ENCODE results near the gene NDUFS1. TPM values are rescaled to one million over a fixed set of nuclear protein-coding genes. Genes with fewer than 3 reads are reported as not detected.

The NDUFS1 gene
- total and polyA plus RNA-seq, 2 of the 4 experiments (the other 2 are of a cell fraction), result 72.1 to 118 TPM

- TF ChIP-seq RCOR1 (IDR thresholded peaks at IDR 0.05; ENCODE audit: insufficient replicate concordance, low read length) (no peak), MAZ (IDR thresholded peaks at IDR 0.05; ENCODE audit: borderline replicate concordance, low read depth, low read length) (no peak)
Measured at GRCh38 chr2:206198677-206199076, 39.4 kb upstream of the NDUFS1 start (continued).

GRCh38 chr2:206193671-206194357 lies 34.6 kb upstream of the NDUFS1 start:
- Histone ChIP-seq H3K23ac (ENCODE audit: low read depth, low read length) (no peak overlapping the region), H2BK120ac (ENCODE audit: low read depth, low read length) (no peak overlapping the region), H3K4me3 (ENCODE audit: insufficient read depth, low read depth, low read length) (no peak overlapping the region), H3K4ac (ENCODE audit: low read depth, low read length) (no peak overlapping the region), H2AK5ac (ENCODE audit: low read depth, low read length) (no peak overlapping the region), H3K9ac (ENCODE audit: low read depth, low read length) (no peak overlapping the region), H3K56ac (ENCODE audit: extremely low read depth, insufficient read depth, low read length) (no peak overlapping the region), H3K4me1 (ENCODE audit: control insufficient read depth, insufficient read depth, low read length) (no peaks in the 10 kb centered on the region), H2BK20ac (ENCODE audit: low read depth, low read length) (no peak overlapping the region), H4K8ac (ENCODE audit: low read depth in 2 of 2, low read length in 2 of 2) (no peak overlapping the region), H3K18ac (ENCODE audit: low read depth, low read length) (no peak overlapping the region), H2AK9ac (replicated peaks; ENCODE audit: low read depth, low read length, poor library complexity) (no peak overlapping the region), H4K91ac (ENCODE audit: insufficient read depth, low read depth, low read length) (no peak overlapping the region), H2AFZ (replicated peaks; ENCODE audit: low read length, poor library complexity) (no peak overlapping the region), H2BK15ac (ENCODE audit: low read depth, low read length) (no peak overlapping the region), H3K9me3 (ENCODE audit: control insufficient read depth, insufficient read depth, low read length) (no peaks in the 10 kb centered on the region), H4K5ac (ENCODE audit: low read depth, low read length) (no peak overlapping the region), H4K20me1 (ENCODE audit: insufficient read depth, low read length) (no peaks in the 10 kb centered on the region), H3K27me3 (ENCODE audit: control insufficient read depth, insufficient read depth, low read length) (no peaks in the 10 kb centered on the region), H3K36me3 (ENCODE audit: control insufficient read depth, insufficient read depth, low read length) (no peaks in the 10 kb centered on the region), H3K79me1 (ENCODE audit: low read depth in 1 of 2, low read length in 2 of 2) (no peaks in the 10 kb centered on the region), H3K9me1 (ENCODE audit: insufficient read depth, low read length) (no peaks in the 10 kb centered on the region), H3K27ac (ENCODE audit: insufficient read depth, low read length) (no peak overlapping the region), H2BK5ac (ENCODE audit: low read depth, low read length, poor library complexity, severe bottlenecking) (no peak overlapping the region), H3K4me2 (ENCODE audit: low read depth, low read length) (no peak overlapping the region), H3K14ac (replicated peaks; ENCODE audit: low read depth, low read length) (no peak overlapping the region)
- no CpG with 5 or more reads among the region's 2 CpGs for WGBS, 2 experiments (ENCODE audit: extremely low coverage in 2 of 2, insufficient read length in 1 of 2)
- BruUV-seq (replicated peaks), result no TSS peak
- ChIA-PET CTCF (no interaction called here), POLR2A (ENCODE audit: unreplicated experiment) (no interaction called here)
- dilution Hi-C loops (cut with HindIII; ENCODE audit: low sequenced_read_pairs, unreplicated experiment) (no loop called here), in situ Hi-C loops (cut with MboI; ENCODE audit: low sequenced_read_pairs) (no loop called here), intact Hi-C loops (cut with micrococcal nuclease) (no loop called here)
- ATAC-seq (ENCODE audit: low read depth) (no peak), DNase-seq (no peak)
- TF ChIP-seq RCOR1 (IDR thresholded peaks at IDR 0.05; ENCODE audit: insufficient replicate concordance, low read length) (no peak), CEBPB (IDR thresholded peaks at IDR 0.05; ENCODE audit: low read depth, low read length) (no peak), MXI1 (IDR thresholded peaks at IDR 0.05; ENCODE audit: borderline replicate concordance, low read depth, low read length) (no peak), BHLHE40 (IDR thresholded peaks at IDR 0.05; ENCODE audit: low read depth, low read length) (no peak), NFE2L2 (IDR thresholded peaks at IDR 0.05; ENCODE audit: low read depth, low read length) (no peak), CTCF (conservative IDR thresholded peaks at IDR 0.05; ENCODE audit: low read depth, low read length) (no peak), POLR2A (IDR thresholded peaks at IDR 0.05; ENCODE audit: low read depth, low read length) (no peak), FOS (IDR thresholded peaks at IDR 0.05; ENCODE audit: low read depth, low read length) (no peak), MAZ (IDR thresholded peaks at IDR 0.05; ENCODE audit: borderline replicate concordance, low read depth, low read length) (no peak), MAFK (IDR thresholded peaks at IDR 0.05; ENCODE audit: low read depth, low read length) (no peak), CHD1 (IDR thresholded peaks at IDR 0.05; ENCODE audit: low read depth, low read length) (no peak), RFX5 (IDR thresholded peaks at IDR 0.05; ENCODE audit: low read depth, low read length) (no peak), RAD21 (IDR thresholded peaks at IDR 0.05; ENCODE audit: low read length) (no peak), ELK1 (IDR thresholded peaks at IDR 0.05; ENCODE audit: borderline replicate concordance, low read depth, low read length) (no peak)

All from IMR-90 (cell line).